ENCODE measurements around the gene NKAIN4.

DNA sequence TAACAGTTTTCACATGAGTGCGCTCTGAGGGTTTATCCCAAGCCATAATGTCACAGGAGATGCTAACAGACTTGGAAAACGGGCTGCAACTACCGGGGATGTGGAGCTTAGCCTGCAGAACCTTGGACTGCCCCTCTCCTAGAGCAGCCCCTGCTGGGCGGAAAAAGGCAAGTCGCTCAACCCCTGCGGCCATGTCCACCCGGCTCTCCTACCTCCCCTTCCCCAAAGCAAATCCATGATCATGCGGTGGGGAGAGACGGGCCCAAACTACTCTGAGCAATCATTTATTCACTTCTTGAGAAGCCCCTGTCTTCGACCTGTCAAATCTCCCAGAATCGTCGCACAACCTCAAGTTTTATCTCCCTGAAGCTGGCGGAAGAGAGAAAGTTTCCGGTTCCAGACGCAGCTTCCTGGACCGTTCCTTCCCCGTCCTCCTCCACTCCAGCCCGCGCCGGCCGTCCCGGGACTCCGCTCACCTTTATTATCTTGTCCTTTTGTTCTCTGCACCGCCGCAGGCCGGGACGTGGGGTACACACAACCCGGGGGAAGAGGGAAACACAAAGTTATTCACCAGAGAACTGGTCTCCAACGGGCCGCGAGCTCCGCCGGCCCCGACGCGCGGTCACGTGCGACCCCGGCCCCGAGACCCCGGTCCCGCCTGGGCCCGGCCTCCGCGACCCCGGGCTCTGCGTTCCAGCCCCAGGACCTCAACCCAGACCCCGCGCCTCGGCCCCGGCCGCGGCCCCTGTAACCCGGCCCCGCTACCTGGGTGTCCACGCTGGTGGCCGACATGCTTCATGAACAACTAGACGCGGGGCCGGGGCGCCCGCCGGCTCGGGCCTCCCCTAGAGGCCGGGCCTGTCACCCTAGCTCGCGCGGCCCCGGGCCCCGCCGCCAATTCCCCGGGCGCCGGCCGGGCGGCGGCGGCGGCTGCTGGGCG, 38.9 kb downstream of the NKAIN4 start:
- TF ChIP-seq, protein P1, sequence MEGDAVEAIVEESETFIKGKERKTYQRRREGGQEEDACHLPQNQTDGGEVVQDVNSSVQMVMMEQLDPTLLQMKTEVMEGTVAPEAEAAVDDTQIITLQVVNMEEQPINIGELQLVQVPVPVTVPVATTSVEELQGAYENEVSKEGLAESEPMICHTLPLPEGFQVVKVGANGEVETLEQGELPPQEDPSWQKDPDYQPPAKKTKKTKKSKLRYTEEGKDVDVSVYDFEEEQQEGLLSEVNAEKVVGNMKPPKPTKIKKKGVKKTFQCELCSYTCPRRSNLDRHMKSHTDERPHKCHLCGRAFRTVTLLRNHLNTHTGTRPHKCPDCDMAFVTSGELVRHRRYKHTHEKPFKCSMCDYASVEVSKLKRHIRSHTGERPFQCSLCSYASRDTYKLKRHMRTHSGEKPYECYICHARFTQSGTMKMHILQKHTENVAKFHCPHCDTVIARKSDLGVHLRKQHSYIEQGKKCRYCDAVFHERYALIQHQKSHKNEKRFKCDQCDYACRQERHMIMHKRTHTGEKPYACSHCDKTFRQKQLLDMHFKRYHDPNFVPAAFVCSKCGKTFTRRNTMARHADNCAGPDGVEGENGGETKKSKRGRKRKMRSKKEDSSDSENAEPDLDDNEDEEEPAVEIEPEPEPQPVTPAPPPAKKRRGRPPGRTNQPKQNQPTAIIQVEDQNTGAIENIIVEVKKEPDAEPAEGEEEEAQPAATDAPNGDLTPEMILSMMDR (conservative IDR thresholded peaks at IDR 0.05) = peak; percentile 70
- peak; percentile 93 for TF ChIP-seq ZFX (IDR thresholded peaks at IDR 0.05)

All from C4-2B (cell line).